OCI-LY3 (cell line): ENCODE data around the gene PDHX.

Experiments
- CTCF ChIP-seq: fragments of 200-600, 300-600 bp; sonication (generic); IDR thresholded peaks from 2 replicates; pipeline ENCODE4 v1.5.1; 2014; ENCODE audit warnings: antibody characterized with exemption, low read length, low read depth
- EZH2phosphoT487 ChIP-seq: fragments of 200-600 bp; shearing (Covaris generic); IDR thresholded peaks from 2 replicates; pipeline ENCODE4 v1.6.1; 2018; ENCODE audit warnings: antibody characterized with exemption, mixed run types, low read depth

- TF ChIP-seq CTCF, result no peak
- no peak for TF ChIP-seq EZH2phosphoT487
Measured at GRCh38 chr11:34874202-34874601, 42.2 kb upstream of the PDHX start.
